Astrocyte (in vitro differentiated cells and primary cell): ENCODE data around the gene COL26A1.

ENCODE experiments used
- CTCF ChIP-seq: IDR thresholded peaks from 2 replicates; pipeline ENCODE4 v1.5.1; 2011; ENCODE audit warnings: low read depth, mild to moderate bottlenecking, inconsistent platforms, low read length, moderate library complexity; ENCODE audit not compliant: insufficient read depth
- EZH2 ChIP-seq: IDR thresholded peaks from 2 replicates; pipeline ENCODE4 v1.6.1; 2012; ENCODE audit warnings: mild to moderate bottlenecking, low read length, inconsistent platforms; ENCODE audit not compliant: insufficient read depth

- TF ChIP-seq CTCF (no peak), EZH2 (no peak)
These were observed 202.1 kb downstream of the COL26A1 start for GRCh38 chr7:101564778-101565211.
